H9 (cell line): ENCODE results near the gene ADORA1. TPM values are rescaled to one million over a fixed set of nuclear protein-coding genes. Genes with fewer than 3 reads are reported as not detected.

Source experiments
- DNase-seq: peaks from one replicate; pipeline ENCODE4 v3.0.0-alpha.2; 2017
- H2AFZ ChIP-seq: one replicate; pipeline ENCODE4 v1.6.1; 2013; ENCODE audit warnings: mild to moderate bottlenecking, low read length, control low read depth, moderate library complexity
- H2AK5ac ChIP-seq: 2 replicates; pipeline ENCODE4 v1.6.1; 2013; ENCODE audit warnings: low read length, control low read depth, mixed read lengths; ENCODE audit not compliant: insufficient read length
- H2BK120ac ChIP-seq: one replicate; pipeline ENCODE4 v1.6.1; 2013; ENCODE audit warnings: low read depth, mild to moderate bottlenecking, low read length, control low read depth, inconsistent platforms; ENCODE audit not compliant: poor library complexity, severe bottlenecking
- H2BK12ac ChIP-seq: 2 replicates; pipeline ENCODE4 v1.6.1; 2013; ENCODE audit warnings: low read length, control low read depth, mixed read lengths, low read depth; ENCODE audit not compliant: insufficient read length
- H2BK15ac ChIP-seq: 2 replicates; pipeline ENCODE4 v1.6.1; 2013; ENCODE audit warnings: low read depth, low read length, control low read depth
- H2BK20ac ChIP-seq: one replicate; pipeline ENCODE4 v1.6.1; 2013; ENCODE audit warnings: low read depth, mild to moderate bottlenecking, low read length, control low read depth, inconsistent platforms; ENCODE audit not compliant: poor library complexity, severe bottlenecking
- H2BK5ac ChIP-seq: 2 replicates; pipeline ENCODE4 v1.6.1; 2013; ENCODE audit warnings: low read length, control low read depth, mixed read lengths; ENCODE audit not compliant: insufficient read length
- H3K14ac ChIP-seq: 2 replicates; pipeline ENCODE4 v1.6.1; 2013; ENCODE audit warnings: low read length, control low read depth; ENCODE audit not compliant: insufficient read depth
- H3K18ac ChIP-seq: 2 replicates; pipeline ENCODE4 v1.6.1; 2013; ENCODE audit warnings: low read depth, mild to moderate bottlenecking, mixed read lengths, low read length, control low read depth; ENCODE audit not compliant: insufficient read length
- H3K23ac ChIP-seq: 2 replicates; pipeline ENCODE4 v1.6.1; 2013; ENCODE audit warnings: low read length, control low read depth, mixed read lengths, low read depth; ENCODE audit not compliant: insufficient read length
- H3K23me2 ChIP-seq: 2 replicates; pipeline ENCODE4 v1.6.1; 2013; ENCODE audit warnings: low read depth, mild to moderate bottlenecking, mixed read lengths, low read length, control low read depth; ENCODE audit not compliant: insufficient read length, poor library complexity, severe bottlenecking
- H3K27ac ChIP-seq: 2 replicates; pipeline ENCODE4 v1.5.1; 2013; ENCODE audit warnings: low read length, control low read depth, mixed read lengths, low read depth; ENCODE audit not compliant: insufficient read length
- H3K27me3 ChIP-seq: 2 replicates; pipeline ENCODE4 v1.6.1; 2013; ENCODE audit warnings: low read length, control low read depth, inconsistent platforms; ENCODE audit not compliant: insufficient read depth
- H3K4ac ChIP-seq: 2 replicates; pipeline ENCODE4 v1.6.1; 2013; ENCODE audit warnings: low read depth, mild to moderate bottlenecking, control low read depth, inconsistent platforms, low read length, moderate library complexity
- H3K4me1 ChIP-seq: 2 replicates; pipeline ENCODE4 v1.6.1; 2013; ENCODE audit warnings: low read length, control low read depth, inconsistent platforms; ENCODE audit not compliant: insufficient read depth
- H3K4me2 ChIP-seq: 2 replicates; pipeline ENCODE4 v1.6.1; 2013; ENCODE audit warnings: low read length, control low read depth, mixed read lengths; ENCODE audit not compliant: insufficient read length, insufficient read depth
- H3K56ac ChIP-seq: 2 replicates; pipeline ENCODE4 v1.6.1; 2013; ENCODE audit warnings: low read depth, mild to moderate bottlenecking, mixed read lengths, low read length, control low read depth; ENCODE audit not compliant: insufficient read length
- H3K79me1 ChIP-seq: 2 replicates; pipeline ENCODE4 v1.6.1; 2013; ENCODE audit warnings: low read depth, mild to moderate bottlenecking, moderate library complexity, low read length, control low read depth, inconsistent platforms; ENCODE audit not compliant: insufficient read depth, poor library complexity, severe bottlenecking
- H3K79me2 ChIP-seq: 2 replicates; pipeline ENCODE4 v1.6.1; 2013; ENCODE audit warnings: low read length, control low read depth, inconsistent platforms; ENCODE audit not compliant: insufficient read depth
- H3K9ac ChIP-seq: 2 replicates; pipeline ENCODE4 v1.6.1; 2013; ENCODE audit warnings: low read length, control low read depth, mixed read lengths; ENCODE audit not compliant: insufficient read length; ENCODE audit errors: extremely low read depth
- H3K9me3 ChIP-seq: one replicate; pipeline ENCODE4 v1.6.1; 2013; ENCODE audit warnings: low read depth, low read length, inconsistent platforms; ENCODE audit not compliant: control insufficient read depth
- H3T11ph ChIP-seq: one replicate; pipeline ENCODE4 v1.6.1; 2013; ENCODE audit warnings: mild to moderate bottlenecking, low read length, control low read depth, inconsistent platforms
- H4K20me1 ChIP-seq: one replicate; pipeline ENCODE4 v1.6.1; 2013; ENCODE audit not compliant: control insufficient read depth, insufficient read length, insufficient read depth
- H4K5ac ChIP-seq: 2 replicates; pipeline ENCODE4 v1.6.1; 2013; ENCODE audit warnings: low read depth, mild to moderate bottlenecking, mixed read lengths, low read length, control low read depth; ENCODE audit not compliant: insufficient read length
- H4K8ac ChIP-seq: replicated peaks from 2 replicates; pipeline ENCODE4 v1.6.1; 2013; ENCODE audit warnings: low read length, control low read depth, mixed read lengths, low read depth; ENCODE audit not compliant: insufficient read length
- H4K91ac ChIP-seq: 2 replicates; pipeline ENCODE4 v1.6.1; 2013; ENCODE audit warnings: low read depth, mild to moderate bottlenecking, moderate library complexity, mixed read lengths, low read length, control low read depth; ENCODE audit not compliant: insufficient read length
- H3K27ac Mint-ChIP-seq, 3 experiments: 2 replicates in 2 of 3; 3 replicates in 1 of 3; pipeline ENCODE4 v1.8.0; 2020 to 2021; ENCODE audit warnings: mixed read lengths in 3 of 3, mild to moderate bottlenecking in 1 of 3, moderate library complexity in 1 of 3
- H3K27me3 Mint-ChIP-seq: 2 replicates; pipeline ENCODE4 v1.8.0; 2021; ENCODE audit warnings: low read depth, mild to moderate bottlenecking, moderate library complexity, mixed read lengths
- H3K36me3 Mint-ChIP-seq, 3 experiments: 2 replicates in 2 of 3; 3 replicates in 1 of 3; pipeline ENCODE4 v1.8.0; 2020 to 2021; ENCODE audit warnings: low read depth in 3 of 3, mixed read lengths in 3 of 3; ENCODE audit not compliant: insufficient read depth in 1 of 3
- H3K4me1 Mint-ChIP-seq, 2 experiments: 2 replicates each; pipeline ENCODE4 v1.8.0; 2020; ENCODE audit warnings: mixed read lengths in 2 of 2
- H3K4me3 Mint-ChIP-seq, 2 experiments: 2 replicates in 1 of 2; 3 replicates in 1 of 2; pipeline ENCODE4 v1.8.0; 2020 to 2021; ENCODE audit warnings: mild to moderate bottlenecking in 2 of 2, mixed read lengths in 2 of 2, moderate library complexity in 1 of 2
- H3K9me3 Mint-ChIP-seq, 2 experiments: 2 replicates in 1 of 2; 3 replicates in 1 of 2; pipeline ENCODE4 v1.8.0; 2020; ENCODE audit warnings: mild to moderate bottlenecking in 2 of 2, mixed read lengths in 2 of 2, moderate library complexity in 1 of 2
- WGBS: extraction: QIAGEN DNeasy Blood & Tissue Kit; methylation state at CpG from one replicate; pipeline ENCODE4 v1.1.7; 2013; ENCODE audit warnings: missing lambda C conversion rate, low lambda C conversion rate, mixed read lengths; ENCODE audit not compliant: insufficient read length; ENCODE audit errors: extremely low coverage; 5-methylcytosine and 5-hydroxymethylcytosine counted together
- total RNA-seq: library from RNA; stranded (reverse); gene quantifications from 2 replicates; pipeline ENCODE4 v1.2.1, GENCODE V29; 2021
- TF ChIP-seq, protein P1 (sequence below): fragments of 200-600 bp; sonication (generic); conservative IDR thresholded peaks from 3 replicates; pipeline ENCODE4 v1.8.0; 2021; ENCODE audit warnings: antibody characterized with exemption, mild to moderate bottlenecking

ADORA1 gene
- total RNA-seq, 1 experiment from 2014 or later, result 1.3 TPM

DNA sequence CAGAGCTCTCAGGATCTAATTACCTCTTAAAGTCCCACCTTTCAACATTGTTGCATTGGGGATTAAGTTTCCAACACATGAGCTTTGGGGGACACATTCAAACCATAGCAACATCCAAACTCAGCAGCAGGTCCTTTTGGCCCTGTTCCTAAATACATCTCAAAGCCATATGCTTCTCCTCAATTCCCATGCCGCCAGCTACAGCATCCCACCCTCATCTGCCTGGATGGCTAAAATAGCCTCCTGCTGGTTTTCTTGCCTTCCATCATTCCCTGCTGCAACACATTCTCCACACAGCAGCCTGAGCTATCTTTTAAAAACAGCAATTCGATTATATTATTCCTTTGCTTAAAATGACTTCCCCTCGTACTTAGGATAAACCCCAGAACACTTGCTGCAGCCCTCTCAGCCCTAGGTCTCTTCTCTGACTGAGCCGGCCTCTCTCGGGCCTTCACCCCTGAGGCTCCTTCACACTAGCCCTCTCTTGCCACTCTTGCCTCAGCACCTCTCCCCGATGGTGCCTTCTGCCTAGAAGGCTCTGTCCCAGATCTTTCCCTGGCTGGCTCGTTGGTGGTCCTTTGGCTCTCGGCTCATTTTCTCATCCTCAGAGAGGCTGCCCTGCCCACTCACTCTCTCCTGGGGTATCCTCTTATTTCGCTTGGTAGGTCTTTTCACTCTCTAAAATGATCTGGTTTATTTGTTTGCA lies 31.6 kb downstream of the ADORA1 start:
- Mint-ChIP-seq H3K36me3 (peaks cover 0 to 6% (median 3%) of the 10 kb centered on the region in 3 experiments; a peak in 3 of 7 replicates), H3K4me1 (peaks cover 16 to 28% of the 10 kb centered on the region in 2 experiments), H3K27me3 (peaks cover 12% of the 10 kb centered on the region), H3K27ac (no peak overlapping the region; a peak in 2 of 7 replicates), H3K4me3 (no peak overlapping the region), H3K9me3 (peaks cover 0 to 9% of the 10 kb centered on the region in 2 experiments; a peak in 3 of 5 replicates)
- Histone ChIP-seq H4K20me1 (no peaks in the 10 kb centered on the region), H3K18ac (no peak overlapping the region), H3K14ac (no peak overlapping the region), H4K5ac (no peak overlapping the region), H2AFZ (no peak overlapping the region), H3K9me3 (no peaks in the 10 kb centered on the region), H3K27ac (no peak overlapping the region), H3K56ac (no peak overlapping the region), H4K91ac (no peak overlapping the region), H3K4ac (no peak overlapping the region), H3K9ac (no peak overlapping the region), H2BK120ac (no peak overlapping the region), H3K4me2 (no peak overlapping the region), H3K23ac (no peak overlapping the region), H3K79me1 (no peaks in the 10 kb centered on the region), H2BK5ac (no peak overlapping the region), H3K27me3 (no peaks in the 10 kb centered on the region), H3K4me1 (peaks cover 4% of the 10 kb centered on the region), H2BK20ac (no peak overlapping the region), H2BK15ac (no peak overlapping the region), H3K23me2 (no peaks in the 10 kb centered on the region), H4K8ac (no peak overlapping the region), H2AK5ac (no peak overlapping the region), H2BK12ac (no peak overlapping the region), H3K79me2 (no peaks in the 10 kb centered on the region), H3T11ph (no peak overlapping the region)
- DNase-seq, result no peak
- no CpG with 5 or more reads among the region's 9 CpGs for WGBS
- TF ChIP-seq, protein P1, sequence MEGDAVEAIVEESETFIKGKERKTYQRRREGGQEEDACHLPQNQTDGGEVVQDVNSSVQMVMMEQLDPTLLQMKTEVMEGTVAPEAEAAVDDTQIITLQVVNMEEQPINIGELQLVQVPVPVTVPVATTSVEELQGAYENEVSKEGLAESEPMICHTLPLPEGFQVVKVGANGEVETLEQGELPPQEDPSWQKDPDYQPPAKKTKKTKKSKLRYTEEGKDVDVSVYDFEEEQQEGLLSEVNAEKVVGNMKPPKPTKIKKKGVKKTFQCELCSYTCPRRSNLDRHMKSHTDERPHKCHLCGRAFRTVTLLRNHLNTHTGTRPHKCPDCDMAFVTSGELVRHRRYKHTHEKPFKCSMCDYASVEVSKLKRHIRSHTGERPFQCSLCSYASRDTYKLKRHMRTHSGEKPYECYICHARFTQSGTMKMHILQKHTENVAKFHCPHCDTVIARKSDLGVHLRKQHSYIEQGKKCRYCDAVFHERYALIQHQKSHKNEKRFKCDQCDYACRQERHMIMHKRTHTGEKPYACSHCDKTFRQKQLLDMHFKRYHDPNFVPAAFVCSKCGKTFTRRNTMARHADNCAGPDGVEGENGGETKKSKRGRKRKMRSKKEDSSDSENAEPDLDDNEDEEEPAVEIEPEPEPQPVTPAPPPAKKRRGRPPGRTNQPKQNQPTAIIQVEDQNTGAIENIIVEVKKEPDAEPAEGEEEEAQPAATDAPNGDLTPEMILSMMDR, result no peak
